Glutamatergic neuron (in vitro differentiated cells): ENCODE measurements around the gene PANK4. TPM values are rescaled to one million over a fixed set of nuclear protein-coding genes. Genes with fewer than 3 reads are reported as not detected.

Experiments used
- DNase-seq: peaks from one replicate; pipeline ENCODE4 v3.0.0; 2022
- H3K27ac Mint-ChIP-seq: one replicate; pipeline ENCODE4 v1.8.0; 2020; ENCODE audit warnings: mild to moderate bottlenecking, mixed read lengths, inconsistent platforms; ENCODE audit not compliant: unreplicated experiment
- H3K27me3 Mint-ChIP-seq: one replicate; pipeline ENCODE4 v1.8.0; 2020; ENCODE audit warnings: mild to moderate bottlenecking, moderate library complexity, mixed read lengths, inconsistent platforms; ENCODE audit not compliant: unreplicated experiment
- H3K36me3 Mint-ChIP-seq: one replicate; pipeline ENCODE4 v1.8.0; 2020; ENCODE audit warnings: mild to moderate bottlenecking, mixed read lengths, inconsistent platforms; ENCODE audit not compliant: unreplicated experiment
- H3K4me1 Mint-ChIP-seq: one replicate; pipeline ENCODE4 v1.8.0; 2020; ENCODE audit warnings: mild to moderate bottlenecking, low read depth, mixed read lengths, inconsistent platforms; ENCODE audit not compliant: unreplicated experiment
- H3K4me3 Mint-ChIP-seq: one replicate; pipeline ENCODE4 v1.8.0; 2020; ENCODE audit warnings: mild to moderate bottlenecking, mixed read lengths, inconsistent platforms; ENCODE audit not compliant: unreplicated experiment
- H3K9me3 Mint-ChIP-seq: one replicate; pipeline ENCODE4 v1.8.0; 2020; ENCODE audit warnings: mild to moderate bottlenecking, moderate library complexity, mixed read lengths, inconsistent platforms; ENCODE audit not compliant: unreplicated experiment
- CTCF ChIP-seq: fragments of 200-600 bp; sonication (generic); IDR thresholded peaks from one replicate; pipeline ENCODE4 v1.5.0; 2021; ENCODE audit not compliant: partially characterized antibody, unreplicated experiment
- total RNA-seq: library from RNA; stranded (reverse); fragmentation: NEBNext Ultra II Directional; extraction: Animal tissue kit (Norgen Biotek cat#: 25700); gene quantifications from one replicate; pipeline ENCODE4 v1.2.1, GENCODE V29; 2021; ENCODE audit not compliant: unreplicated experiment

PANK4 gene
- total RNA-seq, 1 donor from 2014 or later: 58.5 TPM

GRCh38 chr1:2528016-2528415, 1.6 kb upstream of the PANK4 start:
- H3K27me3 Mint-ChIP-seq: peaks cover 7% of the 10 kb centered on the region

DNA sequence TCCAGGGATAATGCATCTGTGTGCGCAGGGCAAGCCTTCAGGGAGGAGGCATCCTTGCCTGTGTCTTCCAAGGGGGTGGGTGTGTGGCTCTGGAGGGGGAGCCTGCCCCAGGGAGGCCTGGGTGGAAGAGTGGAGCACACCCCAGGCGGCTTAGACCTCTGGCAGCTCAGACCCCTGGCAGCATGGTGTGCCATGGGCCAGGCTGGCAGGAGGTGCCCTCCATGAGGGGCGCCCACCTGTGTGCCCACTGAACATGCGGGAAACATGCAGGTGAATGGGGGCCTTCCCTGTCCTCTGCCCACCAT, 1.1 kb upstream of the PANK4 start:
- no peaks in the 10 kb centered on the region for H3K36me3 Mint-ChIP-seq
- H3K4me1 Mint-ChIP-seq: peaks cover 23% of the 10 kb centered on the region
- H3K4me3 Mint-ChIP-seq: peak overlapping the region; percentile 77
- H3K27ac Mint-ChIP-seq: no peak overlapping the region
- H3K9me3 Mint-ChIP-seq: peaks cover 4% of the 10 kb centered on the region
- DNase-seq: no peak
- peaks cover 7% of the 10 kb centered on the region for H3K27me3 Mint-ChIP-seq
- TF ChIP-seq CTCF: no peak

More at GRCh38 chr1:2528016-2528415, 1.6 kb upstream of the PANK4 start:
- H3K4me1 Mint-ChIP-seq: peaks cover 22% of the 10 kb centered on the region
- H3K27ac Mint-ChIP-seq: no peak overlapping the region
- H3K9me3 Mint-ChIP-seq: peaks cover 4% of the 10 kb centered on the region
- no peak for TF ChIP-seq CTCF
- no peak for DNase-seq
- H3K4me3 Mint-ChIP-seq: no peak overlapping the region
- H3K36me3 Mint-ChIP-seq: no peaks in the 10 kb centered on the region

DNA sequence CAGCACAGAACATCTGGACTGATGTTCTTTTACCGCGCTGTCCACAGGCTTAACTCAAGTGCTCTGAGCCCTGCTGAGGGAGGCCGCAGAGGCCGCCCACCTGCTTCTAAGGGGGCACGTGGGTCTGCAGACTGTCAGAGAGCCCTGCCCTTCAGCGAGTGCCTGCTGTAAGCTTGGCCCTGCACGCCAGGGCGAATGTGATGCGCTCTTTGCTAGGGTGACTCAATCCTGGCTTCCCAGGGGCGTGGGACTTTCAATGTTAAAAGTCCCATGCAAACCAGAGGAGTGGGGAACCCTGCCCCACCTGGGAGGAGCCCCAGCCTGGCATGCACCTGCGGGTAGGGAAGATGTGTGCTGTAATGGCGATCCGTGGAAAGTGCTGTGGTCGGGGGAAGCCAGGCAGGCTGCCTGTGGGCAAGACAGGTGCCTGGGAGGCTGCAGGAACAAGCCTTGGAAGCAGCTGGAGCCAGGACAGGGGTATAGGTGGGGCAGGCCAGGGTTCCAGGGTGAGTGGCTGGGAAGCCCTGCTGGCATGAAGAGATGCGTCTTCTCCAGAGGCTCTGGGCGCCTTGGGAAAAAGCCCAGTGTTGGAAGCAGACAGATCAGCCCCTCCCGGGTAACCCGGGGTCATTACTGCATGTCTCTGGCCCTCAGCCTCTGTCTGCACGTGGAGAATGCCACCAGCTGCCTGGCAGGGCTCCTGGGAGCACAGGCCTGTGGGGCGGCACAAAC, 594 bp upstream of the PANK4 start:
- peak overlapping the region; percentile 77 for H3K4me3 Mint-ChIP-seq
- DNase-seq: no peak
- no peak for TF ChIP-seq CTCF
- peaks cover 7% of the 10 kb centered on the region for H3K27me3 Mint-ChIP-seq
- H3K9me3 Mint-ChIP-seq: peaks cover 4% of the 10 kb centered on the region
- peak overlapping the region; percentile 20 for H3K27ac Mint-ChIP-seq
- no peaks in the 10 kb centered on the region for H3K36me3 Mint-ChIP-seq
- H3K4me1 Mint-ChIP-seq: peaks cover 23% of the 10 kb centered on the region

DNA sequence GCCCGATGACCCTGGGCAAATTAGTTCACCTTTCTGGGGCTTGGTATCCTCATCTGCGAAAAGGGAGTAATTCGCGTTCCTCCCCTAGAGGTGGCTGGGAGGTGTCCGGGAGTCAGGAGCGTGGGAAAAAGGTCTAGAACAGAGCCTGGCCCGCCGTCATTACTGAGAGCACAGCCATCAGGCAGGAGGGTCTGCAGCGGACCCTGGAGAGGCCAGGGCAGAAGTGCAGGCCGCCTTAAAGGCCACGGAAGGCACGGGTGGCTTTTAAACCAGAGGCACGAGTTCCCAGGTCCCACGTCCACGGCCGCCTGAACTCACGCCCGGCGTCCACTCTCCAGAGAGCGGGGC, 850 bp downstream of the PANK4 start:
- TF ChIP-seq CTCF: no peak
- H3K36me3 Mint-ChIP-seq: no peaks in the 10 kb centered on the region
- DNase-seq: no peak
- H3K27ac Mint-ChIP-seq: peak overlapping the region; percentile 28
- peak overlapping the region; percentile 86 for H3K4me3 Mint-ChIP-seq
- H3K9me3 Mint-ChIP-seq: peaks cover 7% of the 10 kb centered on the region
- H3K27me3 Mint-ChIP-seq: peaks cover 7% of the 10 kb centered on the region
- H3K4me1 Mint-ChIP-seq: peaks cover 24% of the 10 kb centered on the region

DNA sequence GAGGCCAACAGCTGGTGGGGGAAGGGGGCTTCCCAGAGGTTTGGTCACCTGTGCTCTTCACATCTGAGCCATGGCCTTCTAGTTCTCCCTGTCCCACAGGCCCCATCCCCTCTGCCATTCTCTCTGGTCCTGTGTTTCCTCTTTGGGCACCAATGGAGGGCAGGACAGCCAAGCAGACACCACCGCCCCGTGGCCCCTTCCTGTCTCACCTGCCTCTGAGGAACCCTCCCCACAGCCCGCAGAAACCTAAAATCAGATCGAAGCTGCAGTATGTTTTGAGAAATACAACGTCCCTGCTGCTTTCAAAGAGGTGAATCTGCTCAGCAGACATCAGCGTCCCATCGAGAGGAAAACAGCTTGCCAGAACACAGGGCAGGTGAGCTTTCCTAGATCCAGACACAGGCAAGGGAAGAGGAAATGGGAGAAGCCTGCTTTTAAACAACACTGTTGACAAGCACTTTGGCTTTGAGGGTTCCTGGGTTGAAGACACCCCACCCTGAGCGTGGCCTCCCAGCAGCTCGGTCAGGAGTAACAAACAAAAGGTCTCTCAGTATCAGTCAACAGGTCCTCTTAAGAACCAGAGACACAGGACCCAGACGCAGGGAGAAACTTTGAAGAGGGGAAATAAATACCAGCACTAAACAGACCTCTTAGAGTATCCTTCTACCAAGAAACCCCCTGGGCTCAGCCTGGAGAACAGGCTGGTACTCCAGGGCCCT, 2.3 kb downstream of the PANK4 start:
- H3K4me3 Mint-ChIP-seq: peak overlapping the region; percentile 86
- TF ChIP-seq CTCF: no peak
- H3K9me3 Mint-ChIP-seq: peaks cover 7% of the 10 kb centered on the region
- peak overlapping the region; percentile 18 for H3K27ac Mint-ChIP-seq
- no peak for DNase-seq
- peaks cover 24% of the 10 kb centered on the region for H3K4me1 Mint-ChIP-seq
- peaks cover 7% of the 10 kb centered on the region for H3K27me3 Mint-ChIP-seq
- H3K36me3 Mint-ChIP-seq: no peaks in the 10 kb centered on the region
